PC-9 (cell line): ENCODE results near the gene PCDHGA7. TPM values are rescaled to one million over a fixed set of nuclear protein-coding genes. Genes with fewer than 3 reads are reported as not detected.

Source experiments
- BruUV-seq: library from RNA; stranded (reverse); fragments of 400-500 nt; replicated peaks from 2 replicates; lab custom pipeline; 2021; lab: Mats Ljungman, UMichigan
- CTCF ChIA-PET: fragments of 300-600 bp; sonication (Branson Sonifier 250); formaldehyde crosslinking; loops from one replicate; lab custom pipeline; 2022; ENCODE audit warnings: antibody characterized with exemption; lab: Charles Lee
- POLR2A ChIA-PET: fragments of 300-600 bp; sonication (Branson Sonifier 250); formaldehyde crosslinking; loops from one replicate; lab custom pipeline; 2022; ENCODE audit warnings: antibody characterized with exemption; ENCODE audit not compliant: unreplicated experiment; lab: Charles Lee
- DNase-seq, 2 experiments: peaks; one replicate each; pipeline versions ENCODE4 v3.0.0 to v3.0.0-alpha.2; 2015 to 2022; ENCODE audit warnings: mixed read lengths in 1 of 2
- H2AFZ ChIP-seq: fragments of 200-600 bp; sonication (generic); 2 replicates; pipeline ENCODE4 v1.8.1; 2017; ENCODE audit warnings: antibody characterized with exemption
- H3F3A ChIP-seq: fragments of 200-600 bp; sonication (generic); 2 replicates; pipeline ENCODE4 v1.8.1; 2017; ENCODE audit warnings: antibody characterized with exemption, mild to moderate bottlenecking, low read depth; ENCODE audit not compliant: insufficient read depth
- H3K27ac ChIP-seq: fragments of 200-600 bp; sonication (generic); 2 replicates; pipeline ENCODE4 v1.6.1; 2016; ENCODE audit warnings: mixed run types
- H3K27me3 ChIP-seq: fragments of 200-600 bp; sonication (generic); 2 replicates; pipeline ENCODE4 v1.6.1; 2016; ENCODE audit warnings: low read depth, mixed run types; ENCODE audit not compliant: insufficient read depth
- H3K36me3 ChIP-seq: fragments of 200-600 bp; sonication (generic); 2 replicates; pipeline ENCODE4 v1.6.1; 2016; ENCODE audit warnings: low read depth, mixed run types
- H3K4me1 ChIP-seq: fragments of 200-600 bp; sonication (generic); replicated peaks from 2 replicates; pipeline ENCODE4 v1.6.1; 2016; ENCODE audit warnings: mixed run types; ENCODE audit not compliant: insufficient read depth
- H3K4me2 ChIP-seq: fragments of 200-600 bp; sonication (generic); 2 replicates; pipeline ENCODE4 v1.6.1; 2017; ENCODE audit warnings: mixed run types
- H3K4me3 ChIP-seq: fragments of 200-600 bp; sonication (generic); 2 replicates; pipeline ENCODE4 v1.6.1; 2016; ENCODE audit warnings: mixed run types
- H3K79me2 ChIP-seq: fragments of 200-600 bp; sonication (generic); 2 replicates; pipeline ENCODE4 v1.6.1; 2017; ENCODE audit warnings: low read depth, mixed run types
- H3K9me2 ChIP-seq: fragments of 200-600 bp; sonication (generic); 2 replicates; pipeline ENCODE4 v1.8.1; 2017; ENCODE audit warnings: mild to moderate bottlenecking; ENCODE audit not compliant: insufficient read depth
- H3K9me3 ChIP-seq: fragments of 200-600 bp; sonication (generic); 2 replicates; pipeline ENCODE4 v1.8.1; 2016; ENCODE audit warnings: low read depth; ENCODE audit not compliant: insufficient read depth
- H4K20me1 ChIP-seq: fragments of 200-600 bp; sonication (generic); 2 replicates; pipeline ENCODE4 v1.8.1; 2017; ENCODE audit not compliant: insufficient read depth
- EZH2 ChIP-seq: fragments of 200-600 bp; sonication (generic); IDR thresholded peaks from 2 replicates; pipeline ENCODE4 v1.8.0; 2017; ENCODE audit warnings: antibody characterized with exemption, low read depth
- intact Hi-C: fragments of 100-400 bp; cut with micrococcal nuclease; formaldehyde crosslinking; loops from one replicate; pipeline ENCODE4 v1.10.0; 2022; ENCODE audit not compliant: unreplicated experiment
- total RNA-seq: library from RNA; stranded (reverse); gene quantifications from 2 replicates; pipeline ENCODE4 v1.2.3, GENCODE V29; 2021
- TF ChIP-seq, protein P1 (sequence below): fragments of 200-600 bp; sonication (generic); conservative IDR thresholded peaks from 2 replicates; pipeline ENCODE4 v1.6.1; 2017; ENCODE audit warnings: mixed run types, antibody characterized with exemption, mild to moderate bottlenecking, moderate library complexity

Gene PCDHGA7
- total RNA-seq, 1 experiment from 2014 or later = not detected

DNA sequence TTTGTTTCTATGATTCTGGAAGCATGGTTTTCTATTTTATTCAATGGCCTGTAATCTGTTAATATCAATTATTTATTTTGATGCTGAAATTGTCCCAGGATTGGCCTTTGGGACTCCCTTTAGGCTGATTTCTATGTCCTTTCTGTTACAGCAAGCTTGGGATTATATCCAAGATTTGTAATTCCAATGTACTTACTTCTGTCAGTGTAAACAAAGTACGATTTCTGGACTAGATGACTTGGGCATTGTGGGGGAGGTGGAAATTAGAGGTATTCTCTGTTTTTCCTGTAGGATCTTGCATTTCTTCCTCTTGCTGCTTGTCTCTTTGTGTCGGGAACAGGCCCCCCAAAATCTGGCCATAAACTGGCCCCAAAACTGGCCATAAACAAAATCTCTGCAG lies 51.5 kb downstream of the PCDHGA7 start:
- CTCF ChIA-PET = no interaction called here
- Histone ChIP-seq H3K4me1 (no peaks in the 10 kb centered on the region), H3K4me3 (no peak overlapping the region), H2AFZ (no peak overlapping the region), H3F3A (no peaks in the 10 kb centered on the region), H3K9me2 (no peaks in the 10 kb centered on the region), H3K27ac (no peak overlapping the region), H3K27me3 (peaks cover 20% of the 10 kb centered on the region; the same call in 1 of the 2 replicates), H3K4me2 (no peak overlapping the region), H3K79me2 (no peaks in the 10 kb centered on the region), H3K9me3 (0 out of 2 replicates have a peak, but pooled peaks cover 3% of the 10 kb centered on the region), H3K36me3 (no peaks in the 10 kb centered on the region), H4K20me1 (no peaks in the 10 kb centered on the region)
- TF ChIP-seq, protein P1, sequence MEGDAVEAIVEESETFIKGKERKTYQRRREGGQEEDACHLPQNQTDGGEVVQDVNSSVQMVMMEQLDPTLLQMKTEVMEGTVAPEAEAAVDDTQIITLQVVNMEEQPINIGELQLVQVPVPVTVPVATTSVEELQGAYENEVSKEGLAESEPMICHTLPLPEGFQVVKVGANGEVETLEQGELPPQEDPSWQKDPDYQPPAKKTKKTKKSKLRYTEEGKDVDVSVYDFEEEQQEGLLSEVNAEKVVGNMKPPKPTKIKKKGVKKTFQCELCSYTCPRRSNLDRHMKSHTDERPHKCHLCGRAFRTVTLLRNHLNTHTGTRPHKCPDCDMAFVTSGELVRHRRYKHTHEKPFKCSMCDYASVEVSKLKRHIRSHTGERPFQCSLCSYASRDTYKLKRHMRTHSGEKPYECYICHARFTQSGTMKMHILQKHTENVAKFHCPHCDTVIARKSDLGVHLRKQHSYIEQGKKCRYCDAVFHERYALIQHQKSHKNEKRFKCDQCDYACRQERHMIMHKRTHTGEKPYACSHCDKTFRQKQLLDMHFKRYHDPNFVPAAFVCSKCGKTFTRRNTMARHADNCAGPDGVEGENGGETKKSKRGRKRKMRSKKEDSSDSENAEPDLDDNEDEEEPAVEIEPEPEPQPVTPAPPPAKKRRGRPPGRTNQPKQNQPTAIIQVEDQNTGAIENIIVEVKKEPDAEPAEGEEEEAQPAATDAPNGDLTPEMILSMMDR = no peak
- TF ChIP-seq EZH2 = no peak
- POLR2A ChIA-PET = no interaction called here
- no peak for DNase-seq
- intact Hi-C loops = no loop called here
- BruUV-seq = no TSS peak

Other genes with a start within 250 kb of the PCDHGA7 start
- not detected in 2 replicates for gene PCDHB5, start 247.5 kb upstream of the PCDHGA7 start, total RNA-seq
- gene PCDHB6, start 232.7 kb upstream of the PCDHGA7 start, total RNA-seq = not detected in 2 replicates
- not detected in 2 replicates for gene PCDHB7, start 210.1 kb upstream of the PCDHGA7 start, total RNA-seq
- gene PCDHB8, start 205.0 kb upstream of the PCDHGA7 start, total RNA-seq = not detected in 2 replicates
- gene PCDHB16, start 200.4 kb upstream of the PCDHGA7 start, total RNA-seq = not detected in 2 replicates
- not detected in 2 replicates for gene PCDHB9, start 195.6 kb upstream of the PCDHGA7 start, total RNA-seq
- gene PCDHB10, start 190.4 kb upstream of the PCDHGA7 start, total RNA-seq = not detected in 2 replicates
- gene PCDHB11, start 183.1 kb upstream of the PCDHGA7 start, total RNA-seq = not detected in 2 replicates
- gene PCDHB12, start 174.0 kb upstream of the PCDHGA7 start, total RNA-seq = not detected in 2 replicates
- not detected in 2 replicates for gene PCDHB13, start 168.8 kb upstream of the PCDHGA7 start, total RNA-seq
- gene PCDHB14, start 159.4 kb upstream of the PCDHGA7 start, total RNA-seq = 0.07 TPM in 1 of 2 replicates, not detected in the other
- not detected in 2 replicates for gene PCDHB15, start 137.3 kb upstream of the PCDHGA7 start, total RNA-seq
- 0.33 and 0.55 TPM in 2 replicates for gene SLC25A2, start 78.7 kb upstream of the PCDHGA7 start, total RNA-seq
- 56.1 and 57.6 TPM in 2 replicates for gene TAF7, start 62.0 kb upstream of the PCDHGA7 start, total RNA-seq
- gene PCDHGA1, start 52.2 kb upstream of the PCDHGA7 start, total RNA-seq = 0.07 TPM in 1 of 2 replicates, not detected in the other
- 0.11 and 0.13 TPM in 2 replicates for gene PCDHGA2, start 44.0 kb upstream of the PCDHGA7 start, total RNA-seq
- not detected in 2 replicates for gene PCDHGA3, start 38.9 kb upstream of the PCDHGA7 start, total RNA-seq
- gene PCDHGB1, start 32.6 kb upstream of the PCDHGA7 start, total RNA-seq = not detected in 2 replicates
- not detected in 2 replicates for gene PCDHGA4, start 27.7 kb upstream of the PCDHGA7 start, total RNA-seq
- gene PCDHGB2, start 22.7 kb upstream of the PCDHGA7 start, total RNA-seq = 0.28 and 0.33 TPM in 2 replicates
- gene PCDHGA5, start 18.6 kb upstream of the PCDHGA7 start, total RNA-seq = 0.13 and 0.20 TPM in 2 replicates
- gene PCDHGB3, start 12.5 kb upstream of the PCDHGA7 start, total RNA-seq = not detected in 2 replicates
- gene PCDHGA6, start 8.9 kb upstream of the PCDHGA7 start, total RNA-seq = 0.17 TPM in 1 of 2 replicates, not detected in the other
- gene PCDHGB4, start 5.0 kb downstream of the PCDHGA7 start, total RNA-seq = not detected in 2 replicates
- not detected in 2 replicates for gene PCDHGA8, start 9.9 kb downstream of the PCDHGA7 start, total RNA-seq
- not detected in 2 replicates for gene PCDHGB5, start 15.2 kb downstream of the PCDHGA7 start, total RNA-seq
- not detected in 2 replicates for gene PCDHGA9, start 20.0 kb downstream of the PCDHGA7 start, total RNA-seq
- not detected in 2 replicates for gene PCDHGB6, start 25.3 kb downstream of the PCDHGA7 start, total RNA-seq
- 0.13 and 0.15 TPM in 2 replicates for gene PCDHGA10, start 30.2 kb downstream of the PCDHGA7 start, total RNA-seq
- gene PCDHGB7, start 34.9 kb downstream of the PCDHGA7 start, total RNA-seq = 0.13 and 0.17 TPM in 2 replicates
- gene PCDHGA11, start 38.3 kb downstream of the PCDHGA7 start, total RNA-seq = 0.18 and 0.22 TPM in 2 replicates
- gene PCDHGA12, start 47.8 kb downstream of the PCDHGA7 start, total RNA-seq = not detected in 2 replicates
- 0.50 and 0.53 TPM in 2 replicates for gene PCDHGC3, start 93.2 kb downstream of the PCDHGA7 start, total RNA-seq
- not detected in 2 replicates for gene PCDHGC4, start 102.3 kb downstream of the PCDHGA7 start, total RNA-seq
- not detected in 2 replicates for gene PCDHGC5, start 106.3 kb downstream of the PCDHGA7 start, total RNA-seq
- 148 and 157 TPM in 2 replicates for gene DIAPH1, start 236.3 kb downstream of the PCDHGA7 start, total RNA-seq